ENCODE data around the gene ARMC8. TPM values are rescaled to one million over a fixed set of nuclear protein-coding genes. Genes with fewer than 3 reads are reported as not detected.

Gene ARMC8
- total RNA-seq, 1 experiment from 2014 or later = 63.6 TPM

DNA sequence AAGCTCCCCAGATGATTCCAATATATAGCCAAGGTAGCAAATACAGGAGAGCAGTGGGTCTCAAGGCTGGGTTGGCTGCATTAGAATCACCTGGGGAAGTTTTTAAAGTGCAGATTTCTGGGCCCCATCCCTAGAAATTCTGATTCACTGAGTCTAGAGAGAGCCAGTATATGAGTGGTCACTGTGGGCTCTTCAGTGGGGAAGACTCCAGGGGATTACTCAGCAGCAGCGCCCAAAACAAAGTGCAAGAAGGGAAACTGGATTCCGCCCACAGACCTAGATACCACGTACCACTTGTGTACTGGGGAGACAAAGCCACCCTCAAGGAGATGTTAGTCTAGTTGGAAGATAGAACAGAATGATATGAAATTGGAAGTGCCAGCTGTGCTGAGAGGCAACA lies 102.6 kb downstream of the ARMC8 start:
- Histone ChIP-seq H3K56ac (ENCODE audit: insufficient read length, low read depth, low read length) (no peak overlapping the region), H3K4ac (ENCODE audit: low read depth, low read length) (no peak overlapping the region), H2BK5ac (ENCODE audit: insufficient read length, low read length) (no peak overlapping the region), H4K20me1 (ENCODE audit: control insufficient read depth, insufficient read depth, insufficient read length) (no peaks in the 10 kb centered on the region), H3K9me3 (ENCODE audit: control insufficient read depth, low read depth, low read length) (no peaks in the 10 kb centered on the region), H3K23ac (ENCODE audit: insufficient read length, low read depth, low read length) (no peak overlapping the region), H4K5ac (ENCODE audit: insufficient read length, low read depth, low read length) (no peak overlapping the region), H2BK20ac (ENCODE audit: low read depth, low read length, poor library complexity, severe bottlenecking) (no peak overlapping the region), H3K9ac (ENCODE audit: extremely low read depth, insufficient read length, low read length) (no peak overlapping the region), H2AK5ac (ENCODE audit: insufficient read length, low read length) (no peak overlapping the region), H3K14ac (ENCODE audit: insufficient read depth, low read length) (no peak overlapping the region), H2BK12ac (ENCODE audit: insufficient read length, low read depth, low read length) (no peak overlapping the region), H3K23me2 (ENCODE audit: insufficient read length, low read depth, low read length, poor library complexity, severe bottlenecking) (no peaks in the 10 kb centered on the region), H3K27ac (ENCODE audit: insufficient read length, low read depth, low read length) (no peak overlapping the region), H3K4me1 (ENCODE audit: insufficient read depth, low read length) (no peaks in the 10 kb centered on the region), H2AFZ (ENCODE audit: low read length) (no peak overlapping the region), H4K91ac (ENCODE audit: insufficient read length, low read depth, low read length) (no peak overlapping the region), H3K18ac (ENCODE audit: insufficient read length, low read depth, low read length) (no peak overlapping the region), H3K79me1 (ENCODE audit: insufficient read depth, low read depth, low read length, poor library complexity, severe bottlenecking) (no peaks in the 10 kb centered on the region), H2BK15ac (ENCODE audit: low read depth, low read length) (no peak overlapping the region), H2BK120ac (ENCODE audit: low read depth, low read length, poor library complexity, severe bottlenecking) (no peak overlapping the region), H3K4me2 (ENCODE audit: insufficient read depth, insufficient read length, low read length) (no peak overlapping the region), H4K8ac (replicated peaks; ENCODE audit: insufficient read length, low read depth, low read length) (no peak overlapping the region), H3T11ph (ENCODE audit: low read length) (no peak overlapping the region), H3K27me3 (ENCODE audit: insufficient read depth, low read length) (no peaks in the 10 kb centered on the region), H3K79me2 (ENCODE audit: insufficient read depth, low read length) (no peaks in the 10 kb centered on the region)
- H3K27ac Mint-ChIP-seq = peak overlapping the region in 1 of 3 experiments; percentile 2; a peak in 1 of 7 replicates
- H3K36me3 Mint-ChIP-seq (ENCODE audit: insufficient read depth in 1 of 3, low read depth in 3 of 3) = peaks cover 17 to 40% (median 24%) of the 10 kb centered on the region in 3 experiments; a peak in 6 of 7 replicates
- DNase-seq = no peak
- no peak for TF ChIP-seq CTCF (conservative IDR thresholded peaks at IDR 0.05)
- H3K4me3 Mint-ChIP-seq = no peak overlapping the region
- H3K4me1 Mint-ChIP-seq = no peaks in the 10 kb centered on the region
- no CpG with 5 or more reads among the region's 3 CpGs for WGBS (ENCODE audit: extremely low coverage, insufficient read length, low lambda C conversion rate)
- no peaks in the 10 kb centered on the region for H3K9me3 Mint-ChIP-seq
- no peaks in the 10 kb centered on the region for H3K27me3 Mint-ChIP-seq (ENCODE audit: low read depth)

All from H9 (cell line).